NCI-H2081 (cell line): ENCODE data around the gene AHR.

Experiments used
- DNase-seq, 2 experiments: peaks; one replicate each; lab custom pipeline; 2025; lab: John Stamatoyannopoulos, UW

AHR gene

GRCh38 chr7:17298102-17298839 is at the start of gene AHR:
Gene AHR, plus strand, starts transcription at chr7:17298652. Its CDS starts 613 bp downstream, at chr7:17299265.
- peak; percentile 90 to 93 for DNase-seq

- DNase-seq, result no peak
Measured at GRCh38 chr7:17253885-17254284, 44.6 kb upstream of the AHR start.

- no peak for DNase-seq
Measured at GRCh38 chr7:17255926-17256325, 42.5 kb upstream of the AHR start.

GRCh38 chr7:17256375-17256774 is 42.1 kb upstream of the AHR start:
- DNase-seq, result no peak

GRCh38 chr7:17266565-17266964 is 31.9 kb upstream of the AHR start:
- no peak for DNase-seq

GRCh38 chr7:17269341-17270221 is 28.9 kb upstream of the AHR start:
- DNase-seq, result no peak

GRCh38 chr7:17274551-17275245 is 23.8 kb upstream of the AHR start:
- peak in 1 of 2 experiments; percentile 13 for DNase-seq

GRCh38 chr7:17275749-17276671 is 22.4 kb upstream of the AHR start:
- no peak for DNase-seq

- DNase-seq, result no peak
Measured at GRCh38 chr7:17279061-17279460, 19.4 kb upstream of the AHR start.

GRCh38 chr7:17289074-17289645 is 9.3 kb upstream of the AHR start:
- DNase-seq, result no peak

- DNase-seq, result no peak
Measured at GRCh38 chr7:17292843-17293242, 5.6 kb upstream of the AHR start.

- DNase-seq, result no peak
Measured at GRCh38 chr7:17293481-17293880, 5.0 kb upstream of the AHR start.

GRCh38 chr7:17297243-17297642 is 1.2 kb upstream of the AHR start:
- DNase-seq, result no peak

GRCh38 chr7:17298840-17299482 is 509 bp downstream of the AHR start:
- peak; percentile 31 to 73 for DNase-seq

GRCh38 chr7:17299483-17299991 is 1.1 kb downstream of the AHR start:
- peak in 1 of 2 experiments; percentile 32 for DNase-seq

GRCh38 chr7:17300012-17300411 is 1.6 kb downstream of the AHR start:
- no peak for DNase-seq

GRCh38 chr7:17300437-17300836 is 2.0 kb downstream of the AHR start:
- DNase-seq, result no peak

GRCh38 chr7:17301471-17302456 is 3.3 kb downstream of the AHR start:
- peak; percentile 43 to 46 for DNase-seq

GRCh38 chr7:17302575-17303142 is 4.2 kb downstream of the AHR start:
- DNase-seq, result peak; percentile 32 to 79
